ENCODE measurements around the gene KCNJ18.
"Not testable (repeated sequence)": the region's sequence is repeated elsewhere in the genome, so short reads cannot be mapped to it uniquely, and the experiment has no call there.

KCNJ18 gene

GRCh38 chr17:21705021-21705601, 12.8 kb downstream of the KCNJ18 start:
- DNase-seq = no peak

GRCh38 chr17:21705746-21706145, 13.4 kb downstream of the KCNJ18 start:
- not testable (repeated sequence) for DNase-seq

GRCh38 chr17:21706546-21706945, 14.2 kb downstream of the KCNJ18 start:
- not testable (repeated sequence) for DNase-seq

GRCh38 chr17:21707131-21707530, 14.8 kb downstream of the KCNJ18 start:
- DNase-seq = not testable (repeated sequence)

- DNase-seq = not testable (repeated sequence)
These were observed 15.6 kb downstream of the KCNJ18 start for GRCh38 chr17:21707711-21708611.

GRCh38 chr17:21708612-21709535, 16.6 kb downstream of the KCNJ18 start:
- not testable (repeated sequence) for DNase-seq

GRCh38 chr17:21709994-21710393, 17.7 kb downstream of the KCNJ18 start:
- DNase-seq = not testable (repeated sequence)

- DNase-seq = not testable (repeated sequence)
These were observed 18.2 kb downstream of the KCNJ18 start for GRCh38 chr17:21710486-21710885.

- DNase-seq = no peak
These were observed 18.9 kb downstream of the KCNJ18 start for GRCh38 chr17:21711182-21711581.

- not testable (repeated sequence) for DNase-seq
These were observed 20.7 kb downstream of the KCNJ18 start for GRCh38 chr17:21713020-21713419.

GRCh38 chr17:21713631-21714030, 21.3 kb downstream of the KCNJ18 start:
- DNase-seq = not testable (repeated sequence)

GRCh38 chr17:21714676-21715075, 22.4 kb downstream of the KCNJ18 start:
- not testable (repeated sequence) for DNase-seq

- DNase-seq = not testable (repeated sequence)
These were observed 23.6 kb downstream of the KCNJ18 start for GRCh38 chr17:21715877-21716276.

GRCh38 chr17:21718971-21719370, 26.6 kb downstream of the KCNJ18 start:
- DNase-seq = not testable (repeated sequence)

- DNase-seq = not testable (repeated sequence)
These were observed 27.3 kb downstream of the KCNJ18 start for GRCh38 chr17:21719511-21720226.

- not testable (repeated sequence) for DNase-seq
These were observed 28.2 kb downstream of the KCNJ18 start for GRCh38 chr17:21720566-21720965.

- not testable (repeated sequence) for DNase-seq
These were observed 29.9 kb downstream of the KCNJ18 start for GRCh38 chr17:21722268-21722667.

- not testable (repeated sequence) for DNase-seq
These were observed 32.1 kb downstream of the KCNJ18 start for GRCh38 chr17:21724216-21725006.

GRCh38 chr17:21731076-21731475, 38.8 kb downstream of the KCNJ18 start:
- not testable (repeated sequence) for DNase-seq

- DNase-seq = not testable (repeated sequence)
These were observed 41.6 kb downstream of the KCNJ18 start for GRCh38 chr17:21733931-21734330.

- DNase-seq = not testable (repeated sequence)
These were observed 43.5 kb downstream of the KCNJ18 start for GRCh38 chr17:21735814-21736213.
